SJCRH30 (cell line): ENCODE measurements around the gene CD44. TPM values are rescaled to one million over a fixed set of nuclear protein-coding genes. Genes with fewer than 3 reads are reported as not detected.

ENCODE experiments used
- DNase-seq, 2 experiments: peaks; one replicate each; pipeline ENCODE4 v3.0.0-alpha.2; 2015 to 2020
- H3K27ac ChIP-seq: fragments of 250-450 bp; sonication (Bioruptor Pico); 2 replicates; pipeline ENCODE4 v1.5.1; 2020; ENCODE audit warnings: mild to moderate bottlenecking, moderate library complexity
- H3K27me3 ChIP-seq: fragments of 250-450 bp; sonication (Bioruptor Pico); 2 replicates; pipeline ENCODE4 v1.5.1; 2020; ENCODE audit warnings: mild to moderate bottlenecking, moderate library complexity
- H3K36me3 ChIP-seq: fragments of 250-450 bp; sonication (Bioruptor Pico); 2 replicates; pipeline ENCODE4 v1.5.1; 2020; ENCODE audit warnings: mild to moderate bottlenecking, moderate library complexity
- H3K4me1 ChIP-seq: fragments of 250-450 bp; sonication (Bioruptor Pico); 2 replicates; pipeline ENCODE4 v1.5.1; 2020; ENCODE audit warnings: mild to moderate bottlenecking, moderate library complexity
- H3K4me3 ChIP-seq: fragments of 250-450 bp; sonication (Bioruptor Pico); 2 replicates; pipeline ENCODE4 v1.5.1; 2020; ENCODE audit warnings: mild to moderate bottlenecking, moderate library complexity
- H3K9me3 ChIP-seq: fragments of 250-450 bp; sonication (Bioruptor Pico); replicated peaks from 2 replicates; pipeline ENCODE4 v1.5.1; 2020; ENCODE audit warnings: mild to moderate bottlenecking, moderate library complexity
- total RNA-seq: library from RNA; depleted of rRNA; stranded (reverse); fragments of >200 nt; shearing (Covaris generic); gene quantifications from 2 replicates; pipeline ENCODE4 v1.2.3, GENCODE V29; 2014

CD44 gene
- total RNA-seq, 1 experiment from 2014 or later = 0.04 TPM

DNA sequence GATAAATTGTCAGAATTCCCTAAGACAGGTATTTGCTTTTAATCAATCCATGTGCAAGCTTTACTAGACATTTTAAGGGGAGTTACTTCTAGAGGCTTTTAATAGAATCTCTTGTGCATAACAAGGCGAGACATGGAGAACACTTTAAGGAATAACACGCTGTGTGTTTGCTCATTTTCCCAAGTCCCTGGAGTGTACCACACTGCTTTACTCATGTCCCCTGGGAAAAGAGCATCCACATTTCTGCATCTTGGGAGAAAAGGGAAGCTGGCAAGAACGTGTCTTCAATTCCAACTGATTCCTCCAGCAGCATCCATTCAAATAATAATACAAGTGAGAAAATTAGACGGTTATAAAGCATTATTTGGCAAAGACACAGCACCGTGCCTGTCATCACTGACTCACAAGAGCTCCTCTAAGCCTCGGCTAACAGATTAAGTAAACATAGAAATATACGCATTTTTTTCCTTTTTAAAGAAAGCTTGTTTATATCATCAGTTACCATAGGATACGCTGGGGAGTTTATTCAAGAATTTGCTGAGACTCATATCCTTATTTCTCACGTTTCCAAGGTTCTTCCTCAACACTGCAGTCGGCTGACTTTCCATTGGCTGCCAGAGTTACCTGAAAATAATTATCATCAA is 121.5 kb downstream of the CD44 start:
- DNase-seq = no peak
- no peaks in the 10 kb centered on the region for H3K4me1 ChIP-seq
- no peaks in the 10 kb centered on the region for H3K9me3 ChIP-seq
- peaks cover 10% of the 10 kb centered on the region; the same call in 1 of the 2 replicates for H3K27me3 ChIP-seq
- H3K4me3 ChIP-seq = no peak overlapping the region
- H3K27ac ChIP-seq = no peak overlapping the region
- no peaks in the 10 kb centered on the region for H3K36me3 ChIP-seq

DNA sequence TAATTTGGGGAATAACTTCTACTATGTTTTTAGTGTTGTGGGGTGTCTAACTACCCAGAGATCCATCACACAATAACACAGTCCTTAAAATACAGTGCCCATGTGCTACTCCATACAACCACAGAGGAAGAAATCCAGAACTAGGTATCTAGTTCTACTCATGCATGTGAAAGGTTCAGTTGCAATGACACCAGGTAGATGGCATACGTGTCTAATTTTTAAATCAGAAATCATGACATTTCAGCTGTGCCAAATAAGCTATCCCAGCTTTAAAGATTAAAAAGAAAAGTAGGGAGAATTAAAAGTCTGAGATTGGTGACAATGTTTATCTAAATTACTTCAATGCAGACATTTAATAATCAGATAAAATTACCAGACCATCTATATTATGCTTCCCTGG is 122.2 kb downstream of the CD44 start:
- Histone ChIP-seq H3K4me3 (no peak overlapping the region), H3K4me1 (no peaks in the 10 kb centered on the region), H3K9me3 (no peaks in the 10 kb centered on the region), H3K27me3 (peaks cover 5% of the 10 kb centered on the region; the same call in 1 of the 2 replicates), H3K36me3 (no peaks in the 10 kb centered on the region), H3K27ac (no peak overlapping the region)
- DNase-seq = no peak

DNA sequence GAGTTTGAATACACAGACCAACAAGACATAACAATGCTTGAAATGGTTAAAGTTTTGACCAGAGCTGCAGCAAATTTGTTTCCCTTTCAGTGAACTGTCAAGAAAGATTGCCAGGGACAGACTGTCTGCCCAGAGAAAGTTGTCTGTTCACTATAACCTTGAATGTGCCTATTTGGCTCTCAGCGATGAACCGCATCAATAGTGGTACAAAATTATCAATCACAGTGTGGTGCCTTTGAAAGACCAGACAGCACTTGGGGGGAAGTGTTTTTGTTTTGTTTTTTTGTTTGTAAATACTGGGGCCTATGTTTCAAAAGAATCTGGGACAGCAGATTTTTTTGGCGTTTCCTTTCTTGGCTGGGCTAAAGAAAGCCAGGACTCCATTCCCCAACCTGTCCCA is 123.1 kb downstream of the CD44 start:
- no peak for DNase-seq
- no peak overlapping the region for H3K4me3 ChIP-seq
- no peaks in the 10 kb centered on the region for H3K9me3 ChIP-seq
- no peak overlapping the region for H3K27ac ChIP-seq
- H3K27me3 ChIP-seq = peaks cover 5% of the 10 kb centered on the region; the same call in 1 of the 2 replicates
- no peaks in the 10 kb centered on the region for H3K36me3 ChIP-seq
- H3K4me1 ChIP-seq = no peaks in the 10 kb centered on the region

DNA sequence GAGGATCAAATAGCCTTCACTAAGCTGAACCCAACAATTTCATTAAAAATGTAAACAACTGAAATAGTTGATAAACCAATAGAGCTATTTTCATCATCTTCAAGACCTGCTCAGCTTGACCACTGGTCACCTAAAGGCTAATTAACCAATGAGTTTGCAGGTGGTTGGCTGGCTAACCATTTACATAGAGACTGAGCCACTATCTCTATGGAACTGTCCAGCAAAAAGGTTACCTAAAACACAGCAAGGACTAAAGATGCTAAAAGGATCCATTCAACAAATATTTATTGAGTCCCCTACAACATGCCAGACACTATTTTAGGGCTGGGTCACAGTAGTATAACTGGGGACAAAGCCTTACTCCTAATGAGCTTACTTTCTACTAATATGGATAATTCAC is 123.8 kb downstream of the CD44 start:
- Histone ChIP-seq H3K9me3 (no peaks in the 10 kb centered on the region), H3K4me3 (no peak overlapping the region), H3K27ac (no peak overlapping the region), H3K27me3 (peaks cover 5% of the 10 kb centered on the region; the same call in 1 of the 2 replicates), H3K4me1 (no peaks in the 10 kb centered on the region), H3K36me3 (no peaks in the 10 kb centered on the region)
- DNase-seq = no peak

DNA sequence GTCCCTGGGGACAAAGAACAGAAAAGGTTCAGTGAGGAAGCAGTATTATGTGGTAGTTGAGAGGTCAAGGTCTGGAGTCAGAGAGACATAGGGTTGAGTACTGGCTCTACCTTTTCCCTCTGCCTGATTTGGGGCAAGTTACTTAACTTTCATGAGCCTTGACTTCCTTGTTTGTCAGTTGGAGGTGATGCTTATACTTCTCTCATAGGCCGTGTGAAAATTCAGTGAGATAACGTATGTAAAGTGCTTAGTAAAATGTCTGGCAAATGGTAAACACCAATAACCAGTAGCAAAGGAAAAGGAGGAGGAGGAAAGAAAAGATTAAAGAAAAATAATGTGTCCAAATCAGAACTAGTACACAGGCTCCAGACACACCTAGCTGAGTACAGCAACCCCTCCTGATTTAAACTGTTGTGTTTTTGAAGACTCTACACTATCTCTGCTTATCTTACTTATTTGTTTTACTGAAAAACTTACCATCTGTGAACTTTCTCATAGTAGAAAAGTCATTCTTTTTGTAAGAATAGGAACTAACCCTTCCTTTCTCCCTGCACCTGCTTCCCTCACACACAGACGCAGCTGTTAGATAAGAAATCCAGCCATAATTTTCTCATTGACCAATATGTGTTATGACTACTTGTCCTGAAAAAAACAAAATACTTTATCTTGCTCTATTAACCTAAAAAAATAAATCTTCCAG is 126.9 kb downstream of the CD44 start:
- Histone ChIP-seq H3K36me3 (no peaks in the 10 kb centered on the region), H3K27me3 (peaks cover 5% of the 10 kb centered on the region; the same call in 1 of the 2 replicates), H3K27ac (no peak overlapping the region), H3K4me3 (no peak overlapping the region), H3K4me1 (no peaks in the 10 kb centered on the region), H3K9me3 (no peaks in the 10 kb centered on the region)
- DNase-seq = no peak

DNA sequence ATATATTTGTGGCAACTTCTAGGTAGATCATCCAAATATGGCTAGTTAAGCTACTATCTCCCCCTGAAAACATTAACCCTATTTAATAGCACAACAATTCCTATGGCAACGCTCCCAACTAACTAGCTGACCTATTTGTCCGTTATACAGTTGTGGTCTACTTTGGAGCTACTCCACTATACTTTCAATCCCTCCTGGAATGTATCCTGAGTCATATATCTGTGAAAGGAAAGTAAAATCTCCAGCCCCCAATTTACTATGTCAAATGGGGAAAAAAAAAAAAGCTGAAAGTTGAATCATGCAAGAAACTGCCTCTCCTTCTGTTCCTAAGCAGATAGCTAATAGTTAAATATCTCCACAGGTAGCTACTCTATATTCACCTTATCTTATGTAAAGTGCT is 128.5 kb downstream of the CD44 start:
- H3K27ac ChIP-seq = no peak overlapping the region
- DNase-seq = no peak
- no peaks in the 10 kb centered on the region for H3K36me3 ChIP-seq

DNA sequence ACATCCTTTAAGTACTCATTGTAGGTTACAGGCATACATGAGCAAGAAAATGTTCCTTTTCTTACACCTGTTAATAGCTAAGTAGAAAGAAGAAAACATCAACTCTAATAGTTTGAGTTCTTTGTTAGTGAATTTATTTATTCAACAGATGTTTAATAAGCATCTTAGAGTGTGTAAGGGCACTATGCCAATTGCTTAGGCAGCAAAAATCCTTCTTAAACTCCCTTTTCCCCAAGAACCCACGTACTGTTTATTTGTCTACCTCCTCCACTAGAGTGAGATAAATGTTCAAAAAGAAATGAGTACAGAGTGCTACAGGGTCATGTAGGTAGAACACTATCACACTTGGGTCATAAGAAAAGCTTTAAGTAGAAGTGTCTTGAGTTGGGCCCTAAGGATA is 131.4 kb downstream of the CD44 start:
- no peaks in the 10 kb centered on the region for H3K4me1 ChIP-seq
- no peak overlapping the region for H3K27ac ChIP-seq
- no peaks in the 10 kb centered on the region for H3K27me3 ChIP-seq
- no peak overlapping the region for H3K4me3 ChIP-seq
- no peak for DNase-seq
- no peaks in the 10 kb centered on the region for H3K9me3 ChIP-seq
- H3K36me3 ChIP-seq = no peaks in the 10 kb centered on the region

More for the DNA sequence above, 128.5 kb downstream of the CD44 start:
- Histone ChIP-seq H3K4me3 (no peak overlapping the region), H3K27me3 (no peaks in the 10 kb centered on the region), H3K4me1 (no peaks in the 10 kb centered on the region), H3K9me3 (no peaks in the 10 kb centered on the region)

DNA sequence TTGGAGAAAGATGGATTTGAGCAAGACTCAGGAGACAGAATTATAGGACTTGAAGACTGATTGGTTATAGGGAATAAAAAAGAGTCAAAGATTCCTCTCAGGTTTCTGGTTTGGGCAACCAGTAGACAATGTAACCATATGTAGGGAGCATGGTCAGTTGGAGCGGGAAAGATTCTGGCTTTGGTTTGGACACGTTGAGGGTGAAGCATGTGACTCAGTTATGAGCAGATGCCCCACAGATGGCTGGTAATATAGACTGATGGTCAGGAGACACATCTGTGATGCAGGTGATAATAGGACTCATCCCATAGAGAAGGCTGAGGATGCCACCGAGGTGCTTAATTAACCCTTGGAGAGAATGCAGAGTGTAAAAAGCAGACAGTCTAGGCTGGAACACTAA is 132.1 kb downstream of the CD44 start:
- Histone ChIP-seq H3K4me3 (no peak overlapping the region), H3K27ac (no peak overlapping the region), H3K4me1 (no peaks in the 10 kb centered on the region), H3K27me3 (no peaks in the 10 kb centered on the region), H3K36me3 (no peaks in the 10 kb centered on the region), H3K9me3 (no peaks in the 10 kb centered on the region)
- no peak for DNase-seq

DNA sequence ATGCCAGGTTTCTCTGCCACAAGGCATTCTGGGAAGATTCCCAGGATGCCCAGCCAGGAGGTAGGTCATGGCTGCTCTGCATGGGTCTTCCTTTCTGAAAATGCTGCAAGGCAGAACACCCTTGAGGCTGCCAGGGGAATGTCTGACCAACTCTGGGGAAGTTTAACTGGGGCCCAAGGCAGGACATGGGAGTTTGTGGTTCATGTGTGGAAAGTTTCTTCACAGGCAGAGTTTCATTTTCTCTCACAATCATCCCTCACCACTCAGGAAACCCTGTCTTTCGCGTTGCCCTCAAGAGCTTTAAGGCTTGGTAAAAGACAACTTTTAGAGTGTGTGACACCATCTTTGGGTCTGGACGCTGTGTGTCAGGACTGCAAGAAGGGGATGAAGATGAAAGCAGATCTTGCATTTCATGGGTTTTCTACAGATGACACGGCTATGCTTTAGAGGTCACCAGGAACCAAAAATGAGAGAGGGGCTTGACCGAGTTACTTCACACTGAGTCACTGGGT is 133.5 kb downstream of the CD44 start:
- Histone ChIP-seq H3K36me3 (no peaks in the 10 kb centered on the region), H3K4me1 (no peaks in the 10 kb centered on the region), H3K9me3 (no peaks in the 10 kb centered on the region), H3K27me3 (no peaks in the 10 kb centered on the region), H3K27ac (no peak overlapping the region), H3K4me3 (no peak overlapping the region)
- no peak for DNase-seq

DNA sequence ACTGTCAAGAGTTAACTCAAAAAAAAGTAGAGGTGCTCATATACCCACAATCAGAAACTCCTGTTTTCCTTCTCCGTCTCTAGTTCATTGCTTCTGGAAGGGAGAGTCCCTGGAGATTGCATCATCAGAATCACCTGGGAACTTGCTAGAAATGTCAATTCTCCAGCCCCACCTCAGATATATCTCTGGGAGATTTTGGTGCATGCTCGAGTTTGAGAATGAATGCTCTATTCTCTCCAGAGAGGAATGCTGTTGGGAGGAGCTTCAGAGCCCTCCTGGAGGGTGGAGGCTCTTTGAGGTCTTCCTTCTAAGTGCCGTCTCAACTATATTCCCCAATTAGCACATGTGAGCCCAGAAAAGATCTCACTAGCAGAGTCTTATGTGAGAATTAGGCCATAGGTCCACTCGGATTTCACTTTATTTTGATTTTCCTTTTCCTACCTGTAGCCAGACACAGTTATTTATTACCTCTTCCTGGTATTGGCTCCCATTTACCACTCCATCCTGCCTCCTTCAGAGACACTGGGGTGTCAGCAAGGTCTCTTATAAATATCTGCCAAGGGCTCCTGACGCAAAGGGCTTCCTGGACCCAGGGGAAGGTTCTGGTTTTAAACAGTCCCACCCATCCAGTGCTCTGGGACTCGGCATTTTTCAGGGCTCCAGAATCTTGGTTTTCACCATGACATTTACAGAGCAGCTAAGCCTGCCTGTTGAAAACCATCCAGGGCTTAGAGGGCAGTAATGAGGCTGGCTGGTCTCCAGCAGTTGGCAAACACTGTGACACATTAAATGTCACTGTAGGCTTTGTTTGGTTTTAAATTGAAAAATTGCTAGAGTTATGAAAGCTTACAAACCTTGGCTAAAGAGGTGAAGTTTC is 136.2 kb downstream of the CD44 start:
- no peaks in the 10 kb centered on the region for H3K9me3 ChIP-seq
- no peaks in the 10 kb centered on the region for H3K36me3 ChIP-seq
- no peak for DNase-seq
- H3K4me1 ChIP-seq = no peaks in the 10 kb centered on the region
- H3K27ac ChIP-seq = no peak overlapping the region
- no peak overlapping the region for H3K4me3 ChIP-seq
- H3K27me3 ChIP-seq = no peaks in the 10 kb centered on the region

DNA sequence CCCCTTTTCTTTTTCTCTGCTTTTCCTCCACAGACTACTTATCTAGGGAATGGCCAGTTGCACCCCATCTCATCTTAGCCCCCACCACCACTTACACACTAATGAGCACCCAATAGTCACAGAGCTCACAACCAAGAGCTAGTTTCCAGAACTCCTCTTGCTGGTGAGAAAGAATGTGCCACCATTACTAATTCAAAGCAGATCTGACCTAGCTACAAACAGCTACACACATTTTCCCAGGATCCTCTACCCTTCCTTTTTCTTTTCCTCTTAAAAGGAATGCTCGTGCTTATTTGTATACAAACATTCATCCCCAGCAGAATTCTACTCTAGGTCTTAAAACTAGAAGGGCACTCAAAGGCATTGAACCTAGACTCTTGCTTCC is 136.8 kb downstream of the CD44 start:
- no peaks in the 10 kb centered on the region for H3K9me3 ChIP-seq
- no peak for DNase-seq
- no peaks in the 10 kb centered on the region for H3K36me3 ChIP-seq
- no peak overlapping the region for H3K27ac ChIP-seq
- no peaks in the 10 kb centered on the region for H3K27me3 ChIP-seq
- no peaks in the 10 kb centered on the region for H3K4me1 ChIP-seq
- no peak overlapping the region for H3K4me3 ChIP-seq

DNA sequence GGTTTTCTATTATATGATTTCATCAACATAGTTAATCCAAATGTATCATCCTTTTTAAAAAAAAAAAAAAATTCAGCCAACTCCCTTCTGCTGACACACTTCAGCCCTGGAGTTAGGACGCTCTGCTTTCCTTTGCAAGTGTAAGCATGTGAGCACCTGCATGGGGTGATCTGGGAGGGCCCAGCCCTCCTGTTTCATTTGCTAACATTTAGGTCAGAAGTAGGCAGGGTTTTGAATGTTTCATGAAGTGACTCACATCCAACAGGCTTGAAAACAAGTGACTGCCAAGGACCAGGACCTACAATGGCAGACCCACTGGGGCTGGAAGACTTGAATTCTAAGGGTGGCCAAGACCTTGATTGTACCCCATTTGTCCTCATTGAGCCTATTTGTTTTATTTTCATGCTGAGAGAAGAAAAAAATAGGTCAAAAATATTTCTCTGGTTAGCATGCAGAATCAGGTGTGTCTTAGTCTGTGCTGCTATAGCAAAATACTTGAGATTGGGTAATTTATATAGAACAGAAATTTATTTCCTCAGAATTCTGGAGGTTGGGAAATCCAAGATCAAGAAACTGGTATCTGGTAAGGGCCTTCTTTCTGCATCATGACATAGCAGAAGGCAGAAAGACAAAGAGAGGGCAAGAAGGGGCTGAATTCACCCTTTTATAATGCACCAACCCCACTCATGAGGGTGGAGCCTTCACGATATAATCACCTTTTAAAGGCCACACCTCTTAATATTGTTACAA is 137.6 kb downstream of the CD44 start:
- Histone ChIP-seq H3K4me3 (no peak overlapping the region), H3K27ac (no peak overlapping the region), H3K36me3 (no peaks in the 10 kb centered on the region), H3K27me3 (no peaks in the 10 kb centered on the region), H3K9me3 (no peaks in the 10 kb centered on the region), H3K4me1 (no peaks in the 10 kb centered on the region)
- no peak for DNase-seq

DNA sequence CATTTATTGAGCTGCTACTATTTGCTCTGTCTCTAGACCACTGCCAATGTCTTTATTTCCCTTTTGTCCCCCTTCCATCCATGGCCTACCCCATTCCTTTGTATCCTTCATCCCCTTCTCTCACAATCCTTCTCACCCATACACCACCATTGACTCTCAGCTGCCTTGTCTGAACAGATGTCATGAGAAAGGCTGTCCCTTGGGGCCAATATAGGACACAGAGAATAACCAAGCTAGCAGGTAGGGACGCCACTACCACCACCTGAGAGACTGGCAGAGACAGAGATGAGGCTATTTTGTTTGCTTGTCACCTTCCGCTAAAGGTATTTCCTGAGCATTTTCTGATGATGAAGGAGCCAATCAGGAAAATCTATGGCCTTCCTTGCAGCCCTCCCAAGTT is 138.9 kb downstream of the CD44 start:
- H3K27me3 ChIP-seq = no peaks in the 10 kb centered on the region
- H3K4me1 ChIP-seq = no peaks in the 10 kb centered on the region
- H3K4me3 ChIP-seq = no peak overlapping the region
- H3K36me3 ChIP-seq = no peaks in the 10 kb centered on the region
- no peaks in the 10 kb centered on the region for H3K9me3 ChIP-seq
- DNase-seq = no peak
- H3K27ac ChIP-seq = no peak overlapping the region

DNA sequence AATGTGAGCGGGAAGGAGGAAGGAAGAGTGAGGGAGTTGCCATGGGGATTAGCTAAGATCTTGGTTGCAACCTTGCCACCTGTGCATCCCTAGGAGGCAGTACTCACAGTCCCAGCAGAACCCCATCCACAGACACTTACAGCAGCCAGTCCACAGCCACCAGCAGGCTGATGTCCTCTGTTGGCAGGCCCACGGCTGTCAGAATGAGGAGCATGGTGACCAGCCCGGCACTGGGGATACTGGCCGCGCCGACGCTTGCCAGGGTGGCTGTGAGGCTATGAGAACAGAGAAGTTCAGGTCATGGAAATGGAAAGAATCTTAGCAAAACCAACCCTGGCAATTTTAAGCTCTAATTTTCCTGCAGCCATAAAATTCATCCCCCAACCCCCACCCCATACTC is 141.8 kb downstream of the CD44 start:
- no peak overlapping the region for H3K4me3 ChIP-seq
- H3K36me3 ChIP-seq = no peaks in the 10 kb centered on the region
- no peaks in the 10 kb centered on the region for H3K27me3 ChIP-seq
- no peak for DNase-seq
- H3K9me3 ChIP-seq = no peaks in the 10 kb centered on the region
- no peaks in the 10 kb centered on the region for H3K4me1 ChIP-seq
- no peak overlapping the region for H3K27ac ChIP-seq
